Measurements from ENCODE around the gene C1GALT1. TPM values are rescaled to one million over a fixed set of nuclear protein-coding genes. Genes with fewer than 3 reads are reported as not detected.

The C1GALT1 gene
- total and polyA plus RNA-seq, 2 experiments from 2014 or later = 58.2 to 203 TPM

DNA sequence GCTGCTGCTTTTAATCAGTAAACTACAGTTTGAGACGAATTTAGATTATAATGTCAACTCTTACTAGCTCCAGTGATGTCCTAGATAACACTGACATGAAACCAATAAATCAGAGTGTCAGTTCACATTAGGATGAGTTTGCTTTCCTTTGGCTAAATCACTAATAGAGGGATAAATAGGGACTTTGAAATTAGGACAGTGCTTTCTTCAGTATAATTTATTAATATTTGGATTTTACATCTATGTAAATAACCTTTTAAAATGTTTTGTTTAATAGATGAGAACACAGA is 55.6 kb downstream of the C1GALT1 start:
- peaks cover 53% of the 10 kb centered on the region for H3K4me1 ChIP-seq (ENCODE audit: insufficient read depth)
- Mint-ChIP-seq H3K4me1 (peaks cover 59% of the 10 kb centered on the region), H3K27ac (peak overlapping the region; percentile 64; the same call in 1 of the 2 replicates), H3K9me3 (no peaks in the 10 kb centered on the region), H3K27me3 (ENCODE audit: insufficient read depth, low read depth, poor library complexity) (peaks cover 2% of the 10 kb centered on the region), H3K4me3 (peak overlapping the region; percentile 17; the same call in 2 of the 3 replicates), H3K36me3 (ENCODE audit: low read depth) (peaks cover 44% of the 10 kb centered on the region)
- TF ChIP-seq EZH2phosphoT487 (IDR thresholded peaks at IDR 0.05; ENCODE audit: unreplicated experiment) = no peak
- no peak for TF ChIP-seq ZNF462 (CRISPR knock-in tag; IDR thresholded peaks at IDR 0.05)
- TF ChIP-seq, protein P1, sequence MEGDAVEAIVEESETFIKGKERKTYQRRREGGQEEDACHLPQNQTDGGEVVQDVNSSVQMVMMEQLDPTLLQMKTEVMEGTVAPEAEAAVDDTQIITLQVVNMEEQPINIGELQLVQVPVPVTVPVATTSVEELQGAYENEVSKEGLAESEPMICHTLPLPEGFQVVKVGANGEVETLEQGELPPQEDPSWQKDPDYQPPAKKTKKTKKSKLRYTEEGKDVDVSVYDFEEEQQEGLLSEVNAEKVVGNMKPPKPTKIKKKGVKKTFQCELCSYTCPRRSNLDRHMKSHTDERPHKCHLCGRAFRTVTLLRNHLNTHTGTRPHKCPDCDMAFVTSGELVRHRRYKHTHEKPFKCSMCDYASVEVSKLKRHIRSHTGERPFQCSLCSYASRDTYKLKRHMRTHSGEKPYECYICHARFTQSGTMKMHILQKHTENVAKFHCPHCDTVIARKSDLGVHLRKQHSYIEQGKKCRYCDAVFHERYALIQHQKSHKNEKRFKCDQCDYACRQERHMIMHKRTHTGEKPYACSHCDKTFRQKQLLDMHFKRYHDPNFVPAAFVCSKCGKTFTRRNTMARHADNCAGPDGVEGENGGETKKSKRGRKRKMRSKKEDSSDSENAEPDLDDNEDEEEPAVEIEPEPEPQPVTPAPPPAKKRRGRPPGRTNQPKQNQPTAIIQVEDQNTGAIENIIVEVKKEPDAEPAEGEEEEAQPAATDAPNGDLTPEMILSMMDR (conservative IDR thresholded peaks at IDR 0.05; ENCODE audit: low read depth in 2 of 2) = no peak
- no peak for TF ChIP-seq EZH2 (IDR thresholded peaks at IDR 0.05; ENCODE audit: low read depth, unreplicated experiment)
- TF ChIP-seq ZNF331 (CRISPR knock-in tag; IDR thresholded peaks at IDR 0.05; ENCODE audit: low read depth) = no peak
- TF ChIP-seq JUNB (IDR thresholded peaks at IDR 0.05; ENCODE audit: unreplicated experiment) = no peak
- no peak for TF ChIP-seq NANOG (IDR thresholded peaks at IDR 0.05; ENCODE audit: borderline replicate concordance)
- TF ChIP-seq STAT1 (IDR thresholded peaks at IDR 0.05; ENCODE audit: unreplicated experiment) = no peak
- no peak for TF ChIP-seq CREB1 (CRISPR knock-in tag; IDR thresholded peaks at IDR 0.05; ENCODE audit: low read depth)
- TF ChIP-seq ETS1 (IDR thresholded peaks at IDR 0.05) = no peak
- no peak for TF ChIP-seq ZNF114 (CRISPR knock-in tag; IDR thresholded peaks at IDR 0.05)
- no peak for TF ChIP-seq POLR2AphosphoS5 (IDR thresholded peaks at IDR 0.05; ENCODE audit: low read depth)
- TF ChIP-seq, protein P2, sequence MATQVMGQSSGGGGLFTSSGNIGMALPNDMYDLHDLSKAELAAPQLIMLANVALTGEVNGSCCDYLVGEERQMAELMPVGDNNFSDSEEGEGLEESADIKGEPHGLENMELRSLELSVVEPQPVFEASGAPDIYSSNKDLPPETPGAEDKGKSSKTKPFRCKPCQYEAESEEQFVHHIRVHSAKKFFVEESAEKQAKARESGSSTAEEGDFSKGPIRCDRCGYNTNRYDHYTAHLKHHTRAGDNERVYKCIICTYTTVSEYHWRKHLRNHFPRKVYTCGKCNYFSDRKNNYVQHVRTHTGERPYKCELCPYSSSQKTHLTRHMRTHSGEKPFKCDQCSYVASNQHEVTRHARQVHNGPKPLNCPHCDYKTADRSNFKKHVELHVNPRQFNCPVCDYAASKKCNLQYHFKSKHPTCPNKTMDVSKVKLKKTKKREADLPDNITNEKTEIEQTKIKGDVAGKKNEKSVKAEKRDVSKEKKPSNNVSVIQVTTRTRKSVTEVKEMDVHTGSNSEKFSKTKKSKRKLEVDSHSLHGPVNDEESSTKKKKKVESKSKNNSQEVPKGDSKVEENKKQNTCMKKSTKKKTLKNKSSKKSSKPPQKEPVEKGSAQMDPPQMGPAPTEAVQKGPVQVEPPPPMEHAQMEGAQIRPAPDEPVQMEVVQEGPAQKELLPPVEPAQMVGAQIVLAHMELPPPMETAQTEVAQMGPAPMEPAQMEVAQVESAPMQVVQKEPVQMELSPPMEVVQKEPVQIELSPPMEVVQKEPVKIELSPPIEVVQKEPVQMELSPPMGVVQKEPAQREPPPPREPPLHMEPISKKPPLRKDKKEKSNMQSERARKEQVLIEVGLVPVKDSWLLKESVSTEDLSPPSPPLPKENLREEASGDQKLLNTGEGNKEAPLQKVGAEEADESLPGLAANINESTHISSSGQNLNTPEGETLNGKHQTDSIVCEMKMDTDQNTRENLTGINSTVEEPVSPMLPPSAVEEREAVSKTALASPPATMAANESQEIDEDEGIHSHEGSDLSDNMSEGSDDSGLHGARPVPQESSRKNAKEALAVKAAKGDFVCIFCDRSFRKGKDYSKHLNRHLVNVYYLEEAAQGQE (IDR thresholded peaks at IDR 0.05; ENCODE audit: unreplicated experiment) = no peak
- peaks cover 90% of the 10 kb centered on the region for H3K79me2 ChIP-seq (replicated peaks; ENCODE audit: insufficient read depth)
- ATAC-seq = no peak
- peak overlapping the region; percentile 78 for H3K27ac ChIP-seq (ENCODE audit: low read depth)
- DNase-seq (ENCODE audit: low spot score) = no peak
- H2AFZ ChIP-seq = no peak overlapping the region
- no peaks in the 10 kb centered on the region for H4K20me1 ChIP-seq (replicated peaks; ENCODE audit: insufficient read depth)
- H3K36me3 ChIP-seq (ENCODE audit: insufficient read depth) = peaks cover 7% of the 10 kb centered on the region
- H3K27me3 ChIP-seq (ENCODE audit: insufficient read depth) = no peaks in the 10 kb centered on the region
- no peaks in the 10 kb centered on the region for H3F3A ChIP-seq (replicated peaks; ENCODE audit: low read depth)
- H3K4me2 ChIP-seq = peak overlapping the region; percentile 68
- H3K9me2 ChIP-seq (ENCODE audit: insufficient read depth) = no peaks in the 10 kb centered on the region
- H3K4me3 ChIP-seq = peak overlapping the region; percentile 36
